ENCODE results near the gene MAD1L1.

- TF ChIP-seq, protein P1, sequence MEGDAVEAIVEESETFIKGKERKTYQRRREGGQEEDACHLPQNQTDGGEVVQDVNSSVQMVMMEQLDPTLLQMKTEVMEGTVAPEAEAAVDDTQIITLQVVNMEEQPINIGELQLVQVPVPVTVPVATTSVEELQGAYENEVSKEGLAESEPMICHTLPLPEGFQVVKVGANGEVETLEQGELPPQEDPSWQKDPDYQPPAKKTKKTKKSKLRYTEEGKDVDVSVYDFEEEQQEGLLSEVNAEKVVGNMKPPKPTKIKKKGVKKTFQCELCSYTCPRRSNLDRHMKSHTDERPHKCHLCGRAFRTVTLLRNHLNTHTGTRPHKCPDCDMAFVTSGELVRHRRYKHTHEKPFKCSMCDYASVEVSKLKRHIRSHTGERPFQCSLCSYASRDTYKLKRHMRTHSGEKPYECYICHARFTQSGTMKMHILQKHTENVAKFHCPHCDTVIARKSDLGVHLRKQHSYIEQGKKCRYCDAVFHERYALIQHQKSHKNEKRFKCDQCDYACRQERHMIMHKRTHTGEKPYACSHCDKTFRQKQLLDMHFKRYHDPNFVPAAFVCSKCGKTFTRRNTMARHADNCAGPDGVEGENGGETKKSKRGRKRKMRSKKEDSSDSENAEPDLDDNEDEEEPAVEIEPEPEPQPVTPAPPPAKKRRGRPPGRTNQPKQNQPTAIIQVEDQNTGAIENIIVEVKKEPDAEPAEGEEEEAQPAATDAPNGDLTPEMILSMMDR (IDR thresholded peaks at IDR 0.05) = no peak
- TF ChIP-seq SP1 (CRISPR knock-in tag; conservative IDR thresholded peaks at IDR 0.05) (no peak), MYBL2 (CRISPR knock-in tag; IDR thresholded peaks at IDR 0.05) (no peak), NFYB (CRISPR knock-in tag; conservative IDR thresholded peaks at IDR 0.05; ENCODE audit: low read depth) (no peak), FOXP4 (CRISPR knock-in tag; IDR thresholded peaks at IDR 0.05) (no peak), JUN (CRISPR knock-in tag; IDR thresholded peaks at IDR 0.05) (no peak), ZNF121 (CRISPR knock-in tag; IDR thresholded peaks at IDR 0.05) (no peak), ZNF416 (CRISPR knock-in tag; IDR thresholded peaks at IDR 0.05) (no peak), CREB1 (CRISPR knock-in tag; IDR thresholded peaks at IDR 0.05) (no peak), FOXJ3 (CRISPR knock-in tag; IDR thresholded peaks at IDR 0.05; ENCODE audit: borderline replicate concordance) (no peak), ELF4 (CRISPR knock-in tag; IDR thresholded peaks at IDR 0.05; ENCODE audit: low read depth) (no peak)
- TF ChIP-seq, protein P2, sequence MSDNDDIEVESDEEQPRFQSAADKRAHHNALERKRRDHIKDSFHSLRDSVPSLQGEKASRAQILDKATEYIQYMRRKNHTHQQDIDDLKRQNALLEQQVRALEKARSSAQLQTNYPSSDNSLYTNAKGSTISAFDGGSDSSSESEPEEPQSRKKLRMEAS (CRISPR knock-in tag; IDR thresholded peaks at IDR 0.05) = no peak
- TF ChIP-seq, protein P3, sequence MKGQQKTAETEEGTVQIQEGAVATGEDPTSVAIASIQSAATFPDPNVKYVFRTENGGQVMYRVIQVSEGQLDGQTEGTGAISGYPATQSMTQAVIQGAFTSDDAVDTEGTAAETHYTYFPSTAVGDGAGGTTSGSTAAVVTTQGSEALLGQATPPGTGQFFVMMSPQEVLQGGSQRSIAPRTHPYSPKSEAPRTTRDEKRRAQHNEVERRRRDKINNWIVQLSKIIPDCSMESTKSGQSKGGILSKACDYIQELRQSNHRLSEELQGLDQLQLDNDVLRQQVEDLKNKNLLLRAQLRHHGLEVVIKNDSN (CRISPR knock-in tag; IDR thresholded peaks at IDR 0.05) = no peak
Measured at GRCh38 chr7:2037301-2037807, 195.4 kb downstream of the MAD1L1 start.
